Measurements from ENCODE around the gene TAMALIN.

Gene TAMALIN

GRCh38 chr12:52033446-52034140, 26.8 kb downstream of the TAMALIN start:
- no peak for DNase-seq (ENCODE audit: low read depth in 2 of 2)
- H3K4me3 ChIP-seq (replicated peaks in 1 of 2; ENCODE audit: low read depth in 2 of 2, low read length in 2 of 2), result no peak overlapping the region
- no peak for TF ChIP-seq CTCF (IDR thresholded peaks at IDR 0.05; ENCODE audit: low read depth, low read length)

GRCh38 chr12:52035190-52035589, 28.4 kb downstream of the TAMALIN start:
- no peak for TF ChIP-seq CTCF (IDR thresholded peaks at IDR 0.05; ENCODE audit: low read depth, low read length)
- no peak for DNase-seq (ENCODE audit: low read depth in 2 of 2)

GRCh38 chr12:52035926-52036325, 29.2 kb downstream of the TAMALIN start:
- H3K4me3 ChIP-seq (replicated peaks in 1 of 2; ENCODE audit: low read depth in 2 of 2, low read length in 2 of 2), result no peak overlapping the region
- DNase-seq (ENCODE audit: low read depth in 2 of 2), result no peak
- TF ChIP-seq CTCF (IDR thresholded peaks at IDR 0.05; ENCODE audit: low read depth, low read length), result no peak

More at GRCh38 chr12:52035190-52035589, 28.4 kb downstream of the TAMALIN start:
- H3K4me3 ChIP-seq (replicated peaks in 1 of 2; ENCODE audit: low read depth in 2 of 2, low read length in 2 of 2), result no peak overlapping the region

- TF ChIP-seq CTCF (IDR thresholded peaks at IDR 0.05; ENCODE audit: low read depth, low read length), result no peak
- peak overlapping the region; percentile 19 to 61 for H3K4me3 ChIP-seq (replicated peaks in 1 of 2; ENCODE audit: low read depth in 2 of 2, low read length in 2 of 2)
- DNase-seq (ENCODE audit: low read depth in 2 of 2), result peak; percentile 79 to 90
These were observed 29.9 kb downstream of the TAMALIN start for GRCh38 chr12:52036587-52037171.

- DNase-seq (ENCODE audit: low read depth in 2 of 2), result peak; percentile 46 to 74
- peak overlapping the region; percentile 60 to 61 for H3K4me3 ChIP-seq (replicated peaks in 1 of 2; ENCODE audit: low read depth in 2 of 2, low read length in 2 of 2)
- peak; percentile 4 for TF ChIP-seq CTCF (IDR thresholded peaks at IDR 0.05; ENCODE audit: low read depth, low read length)
These were observed 30.6 kb downstream of the TAMALIN start for GRCh38 chr12:52037248-52037861.

- no peak for TF ChIP-seq CTCF (IDR thresholded peaks at IDR 0.05; ENCODE audit: low read depth, low read length)
- H3K4me3 ChIP-seq (replicated peaks in 1 of 2; ENCODE audit: low read depth in 2 of 2, low read length in 2 of 2), result no peak overlapping the region
- peak; percentile 39 to 46 for DNase-seq (ENCODE audit: low read depth in 2 of 2)
These were observed 31.7 kb downstream of the TAMALIN start for GRCh38 chr12:52038447-52038846.

All from cardiac fibroblast (primary cell).